H1 (cell line): ENCODE measurements around the gene ENO2.

Experiments
- EZH2 ChIP-seq: fragments of 200-600 bp; sonication (generic); IDR thresholded peaks from 2 replicates; pipeline ENCODE4 v1.7.1; 2012; ENCODE audit warnings: low read depth, mild to moderate bottlenecking, moderate library complexity, low read length, inconsistent platforms; ENCODE audit not compliant: severe bottlenecking
- SIN3A ChIP-seq, 2 experiments: IDR thresholded peaks in 1 of 2; conservative IDR thresholded peaks in 1 of 2; 2 replicates each; pipeline ENCODE4 v1.6.1; 2011 to 2012; ENCODE audit warnings: low read length in 2 of 2, improper control_type of control experiment in 1 of 2, low read depth in 1 of 2, mild to moderate bottlenecking in 1 of 2
- TF ChIP-seq, protein P1 (sequence below): fragments of 300-600 bp; sonication (generic); IDR thresholded peaks from 2 replicates; pipeline ENCODE4 v1.7.1; 2012; ENCODE audit warnings: low read length, moderate library complexity, mild to moderate bottlenecking, inconsistent platforms; ENCODE audit not compliant: insufficient replicate concordance

DNA sequence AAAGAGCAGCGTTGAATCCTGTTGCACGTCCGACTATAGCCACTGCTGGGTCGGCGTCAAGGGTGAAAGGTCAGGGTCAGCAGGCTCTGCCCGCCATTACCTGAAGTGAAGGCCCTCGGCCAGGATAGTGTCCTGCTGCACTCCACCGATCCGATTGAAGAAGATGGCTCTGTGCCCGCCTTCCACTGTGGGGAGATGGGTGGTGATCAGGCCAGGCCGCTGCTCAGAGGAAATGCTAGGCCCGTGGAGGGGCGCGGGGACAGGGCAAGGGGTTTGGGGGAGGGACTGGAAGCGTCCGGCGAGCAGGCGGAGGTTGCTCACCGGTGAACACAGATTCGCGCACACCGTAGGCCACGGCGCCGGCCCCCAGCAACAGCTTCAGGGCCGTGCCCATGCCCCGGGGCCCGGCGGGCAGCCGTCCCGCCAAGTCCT, 55.7 kb downstream of the ENO2 start:
- TF ChIP-seq, protein P1, sequence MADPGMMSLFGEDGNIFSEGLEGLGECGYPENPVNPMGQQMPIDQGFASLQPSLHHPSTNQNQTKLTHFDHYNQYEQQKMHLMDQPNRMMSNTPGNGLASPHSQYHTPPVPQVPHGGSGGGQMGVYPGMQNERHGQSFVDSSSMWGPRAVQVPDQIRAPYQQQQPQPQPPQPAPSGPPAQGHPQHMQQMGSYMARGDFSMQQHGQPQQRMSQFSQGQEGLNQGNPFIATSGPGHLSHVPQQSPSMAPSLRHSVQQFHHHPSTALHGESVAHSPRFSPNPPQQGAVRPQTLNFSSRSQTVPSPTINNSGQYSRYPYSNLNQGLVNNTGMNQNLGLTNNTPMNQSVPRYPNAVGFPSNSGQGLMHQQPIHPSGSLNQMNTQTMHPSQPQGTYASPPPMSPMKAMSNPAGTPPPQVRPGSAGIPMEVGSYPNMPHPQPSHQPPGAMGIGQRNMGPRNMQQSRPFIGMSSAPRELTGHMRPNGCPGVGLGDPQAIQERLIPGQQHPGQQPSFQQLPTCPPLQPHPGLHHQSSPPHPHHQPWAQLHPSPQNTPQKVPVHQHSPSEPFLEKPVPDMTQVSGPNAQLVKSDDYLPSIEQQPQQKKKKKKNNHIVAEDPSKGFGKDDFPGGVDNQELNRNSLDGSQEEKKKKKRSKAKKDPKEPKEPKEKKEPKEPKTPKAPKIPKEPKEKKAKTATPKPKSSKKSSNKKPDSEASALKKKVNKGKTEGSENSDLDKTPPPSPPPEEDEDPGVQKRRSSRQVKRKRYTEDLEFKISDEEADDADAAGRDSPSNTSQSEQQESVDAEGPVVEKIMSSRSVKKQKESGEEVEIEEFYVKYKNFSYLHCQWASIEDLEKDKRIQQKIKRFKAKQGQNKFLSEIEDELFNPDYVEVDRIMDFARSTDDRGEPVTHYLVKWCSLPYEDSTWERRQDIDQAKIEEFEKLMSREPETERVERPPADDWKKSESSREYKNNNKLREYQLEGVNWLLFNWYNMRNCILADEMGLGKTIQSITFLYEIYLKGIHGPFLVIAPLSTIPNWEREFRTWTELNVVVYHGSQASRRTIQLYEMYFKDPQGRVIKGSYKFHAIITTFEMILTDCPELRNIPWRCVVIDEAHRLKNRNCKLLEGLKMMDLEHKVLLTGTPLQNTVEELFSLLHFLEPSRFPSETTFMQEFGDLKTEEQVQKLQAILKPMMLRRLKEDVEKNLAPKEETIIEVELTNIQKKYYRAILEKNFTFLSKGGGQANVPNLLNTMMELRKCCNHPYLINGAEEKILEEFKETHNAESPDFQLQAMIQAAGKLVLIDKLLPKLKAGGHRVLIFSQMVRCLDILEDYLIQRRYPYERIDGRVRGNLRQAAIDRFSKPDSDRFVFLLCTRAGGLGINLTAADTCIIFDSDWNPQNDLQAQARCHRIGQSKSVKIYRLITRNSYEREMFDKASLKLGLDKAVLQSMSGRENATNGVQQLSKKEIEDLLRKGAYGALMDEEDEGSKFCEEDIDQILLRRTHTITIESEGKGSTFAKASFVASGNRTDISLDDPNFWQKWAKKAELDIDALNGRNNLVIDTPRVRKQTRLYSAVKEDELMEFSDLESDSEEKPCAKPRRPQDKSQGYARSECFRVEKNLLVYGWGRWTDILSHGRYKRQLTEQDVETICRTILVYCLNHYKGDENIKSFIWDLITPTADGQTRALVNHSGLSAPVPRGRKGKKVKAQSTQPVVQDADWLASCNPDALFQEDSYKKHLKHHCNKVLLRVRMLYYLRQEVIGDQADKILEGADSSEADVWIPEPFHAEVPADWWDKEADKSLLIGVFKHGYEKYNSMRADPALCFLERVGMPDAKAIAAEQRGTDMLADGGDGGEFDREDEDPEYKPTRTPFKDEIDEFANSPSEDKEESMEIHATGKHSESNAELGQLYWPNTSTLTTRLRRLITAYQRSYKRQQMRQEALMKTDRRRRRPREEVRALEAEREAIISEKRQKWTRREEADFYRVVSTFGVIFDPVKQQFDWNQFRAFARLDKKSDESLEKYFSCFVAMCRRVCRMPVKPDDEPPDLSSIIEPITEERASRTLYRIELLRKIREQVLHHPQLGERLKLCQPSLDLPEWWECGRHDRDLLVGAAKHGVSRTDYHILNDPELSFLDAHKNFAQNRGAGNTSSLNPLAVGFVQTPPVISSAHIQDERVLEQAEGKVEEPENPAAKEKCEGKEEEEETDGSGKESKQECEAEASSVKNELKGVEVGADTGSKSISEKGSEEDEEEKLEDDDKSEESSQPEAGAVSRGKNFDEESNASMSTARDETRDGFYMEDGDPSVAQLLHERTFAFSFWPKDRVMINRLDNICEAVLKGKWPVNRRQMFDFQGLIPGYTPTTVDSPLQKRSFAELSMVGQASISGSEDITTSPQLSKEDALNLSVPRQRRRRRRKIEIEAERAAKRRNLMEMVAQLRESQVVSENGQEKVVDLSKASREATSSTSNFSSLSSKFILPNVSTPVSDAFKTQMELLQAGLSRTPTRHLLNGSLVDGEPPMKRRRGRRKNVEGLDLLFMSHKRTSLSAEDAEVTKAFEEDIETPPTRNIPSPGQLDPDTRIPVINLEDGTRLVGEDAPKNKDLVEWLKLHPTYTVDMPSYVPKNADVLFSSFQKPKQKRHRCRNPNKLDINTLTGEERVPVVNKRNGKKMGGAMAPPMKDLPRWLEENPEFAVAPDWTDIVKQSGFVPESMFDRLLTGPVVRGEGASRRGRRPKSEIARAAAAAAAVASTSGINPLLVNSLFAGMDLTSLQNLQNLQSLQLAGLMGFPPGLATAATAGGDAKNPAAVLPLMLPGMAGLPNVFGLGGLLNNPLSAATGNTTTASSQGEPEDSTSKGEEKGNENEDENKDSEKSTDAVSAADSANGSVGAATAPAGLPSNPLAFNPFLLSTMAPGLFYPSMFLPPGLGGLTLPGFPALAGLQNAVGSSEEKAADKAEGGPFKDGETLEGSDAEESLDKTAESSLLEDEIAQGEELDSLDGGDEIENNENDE: no peak
- TF ChIP-seq SIN3A (conservative IDR thresholded peaks at IDR 0.05 in 1 of 2, IDR thresholded peaks at IDR 0.05 in 1 of 2; ENCODE audit: low read depth in 1 of 2, low read length in 2 of 2) (no peak), EZH2 (no peak)
